Neutrophil (primary cell): ENCODE results near the gene RNF41.

ENCODE experiments used
- H3K27ac ChIP-seq: fragments of 200-600 bp; sonication (generic); 2 replicates; pipeline ENCODE4 v1.5.1; 2016; ENCODE audit warnings: mild to moderate bottlenecking, moderate library complexity
- H3K27me3 ChIP-seq: fragments of 200-600 bp; sonication (generic); 2 replicates; pipeline ENCODE4 v1.6.0; 2016; ENCODE audit warnings: mild to moderate bottlenecking
- H3K36me3 ChIP-seq: fragments of 200-600 bp; sonication (generic); 2 replicates; pipeline ENCODE4 v1.5.1; 2017
- H3K4me1 ChIP-seq, 2 experiments: fragments of 200-600 bp in 1 of 2; sonication (generic) in 1 of 2; 1 replicate in 1 of 2; 2 replicates in 1 of 2; pipeline versions ENCODE4 v1.5.1 to v1.6.1; 2013 to 2016; ENCODE audit warnings: low read depth in 1 of 2, low read length in 1 of 2, mild to moderate bottlenecking in 1 of 2, moderate library complexity in 1 of 2; ENCODE audit not compliant: control insufficient read depth in 1 of 2, insufficient read depth in 1 of 2
- H3K4me3 ChIP-seq, 2 experiments: fragments of 200-600 bp in 1 of 2; sonication (generic) in 1 of 2; 1 replicate in 1 of 2; 2 replicates in 1 of 2; pipeline ENCODE4 v1.5.1; 2013 to 2016; ENCODE audit warnings: low read depth in 1 of 2, low read length in 1 of 2, mild to moderate bottlenecking in 1 of 2, moderate library complexity in 1 of 2
- H3K9me3 ChIP-seq: fragments of 200-600 bp; sonication (generic); 2 replicates; pipeline ENCODE4 v1.5.1; 2016
- CTCF ChIP-seq: fragments of 200-600 bp; sonication (generic); IDR thresholded peaks from 2 replicates; pipeline ENCODE4 v1.5.1; 2016; ENCODE audit warnings: antibody characterized with exemption

RNF41 gene

DNA sequence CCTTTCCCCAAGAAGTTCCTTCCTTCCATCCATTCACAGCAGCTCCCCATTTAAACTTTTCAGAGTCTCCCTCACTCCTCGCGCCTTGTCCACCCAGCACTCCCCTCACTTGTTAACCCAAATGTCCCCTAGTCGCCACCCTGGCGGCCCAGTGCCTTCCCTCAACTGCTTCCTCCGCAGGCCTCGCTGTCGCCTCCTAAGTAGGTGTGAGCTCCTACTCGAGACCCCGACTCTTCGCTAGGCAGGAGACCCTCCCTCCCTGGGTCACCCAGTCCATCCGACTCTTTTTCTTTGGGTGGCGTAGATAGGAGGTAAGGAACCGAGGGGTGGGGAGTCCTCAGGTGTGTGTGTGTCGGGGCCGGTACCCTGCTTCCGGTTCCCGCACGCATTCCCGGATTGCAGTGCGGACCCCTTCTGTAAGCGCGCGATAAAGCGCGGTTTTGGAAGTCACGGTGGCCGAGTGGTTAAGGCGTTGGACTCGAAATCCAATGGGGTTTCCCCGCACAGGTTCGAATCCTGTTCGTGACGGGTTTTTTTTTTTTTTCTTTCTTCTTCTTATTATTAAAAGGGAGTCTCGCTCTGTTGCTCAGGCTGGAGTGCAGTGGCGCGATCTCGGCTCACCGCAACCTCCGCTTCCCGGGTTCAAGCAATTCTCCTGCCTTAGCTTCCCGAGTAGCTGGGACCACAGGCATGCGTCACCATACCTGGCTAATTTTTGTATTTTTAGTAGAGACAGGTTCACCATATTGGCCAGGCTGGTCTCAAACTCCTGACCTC is 31.6 kb downstream of the RNF41 start:
- TF ChIP-seq CTCF: no peak
- Histone ChIP-seq H3K4me1 (peaks cover 34 to 36% of the 10 kb centered on the region in 2 experiments), H3K27ac (peak overlapping the region; percentile 76), H3K9me3 (no peaks in the 10 kb centered on the region), H3K27me3 (no peaks in the 10 kb centered on the region), H3K36me3 (peaks cover 17% of the 10 kb centered on the region), H3K4me3 (peak overlapping the region; percentile 67 to 74)

- peak within 1 kb of the TSS; percentile 67 to 74 for H3K4me3 ChIP-seq
- peak; percentile 87 for TF ChIP-seq CTCF
- no peaks in the 10 kb centered on the region for H3K9me3 ChIP-seq
- peaks cover 25% of the 10 kb centered on the region for H3K36me3 ChIP-seq
- no peaks in the 10 kb centered on the region for H3K27me3 ChIP-seq
- peak within 1 kb of the TSS; percentile 76 for H3K27ac ChIP-seq
- H3K4me1 ChIP-seq: peaks cover 34 to 36% of the 10 kb centered on the region in 2 experiments
Observed at GRCh38 chr12:56189099-56189917, 32.4 kb downstream of the RNF41 start, which contains the start of gene SMARCC2. TSS of gene SMARCC2 (minus strand) at chr12:56189483. CDS start at chr12:56189461, 22 bp downstream.

GRCh38 chr12:56188778-56189098 is 33.0 kb downstream of the RNF41 start:
- H3K36me3 ChIP-seq: peaks cover 31% of the 10 kb centered on the region
- H3K4me3 ChIP-seq: peak overlapping the region; percentile 67 to 74
- H3K27ac ChIP-seq: peak overlapping the region; percentile 76
- H3K9me3 ChIP-seq: no peaks in the 10 kb centered on the region
- no peak for TF ChIP-seq CTCF
- H3K27me3 ChIP-seq: no peaks in the 10 kb centered on the region
- peaks cover 34 to 36% of the 10 kb centered on the region in 2 experiments for H3K4me1 ChIP-seq

DNA sequence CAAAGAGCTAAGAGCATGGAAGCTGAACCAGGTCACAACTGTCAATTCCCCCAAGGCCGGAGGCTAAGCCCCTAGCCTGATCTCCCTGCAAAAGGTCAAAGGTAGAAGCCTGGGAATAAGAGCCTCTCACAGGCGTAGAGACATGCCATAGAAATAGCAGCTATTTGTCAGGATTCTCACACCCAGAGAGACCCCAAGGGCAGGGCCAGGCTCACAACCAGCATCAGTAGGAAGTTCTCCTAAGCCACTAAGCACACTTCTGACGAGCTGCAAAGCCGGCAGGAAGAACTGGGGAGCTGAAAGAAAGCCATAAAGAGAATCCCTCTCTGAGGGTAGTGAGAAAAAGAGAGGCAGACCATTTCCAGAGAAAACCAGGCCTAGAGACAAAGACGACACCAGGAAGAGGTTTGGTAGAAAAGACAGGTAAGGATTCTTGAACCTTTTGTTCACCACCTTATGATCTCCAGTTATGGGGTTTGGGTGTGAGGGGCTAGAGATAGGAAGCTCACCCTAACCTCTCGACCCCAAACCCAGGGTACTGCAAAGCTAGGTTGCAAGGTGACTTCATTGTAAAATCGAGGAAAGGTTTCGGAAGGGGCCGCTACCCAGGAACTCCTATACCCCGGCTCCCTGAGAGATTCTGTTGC is 33.5 kb downstream of the RNF41 start:
- H3K9me3 ChIP-seq: no peaks in the 10 kb centered on the region
- H3K27me3 ChIP-seq: no peaks in the 10 kb centered on the region
- H3K4me1 ChIP-seq: peaks cover 34 to 36% of the 10 kb centered on the region in 2 experiments
- peaks cover 35% of the 10 kb centered on the region for H3K36me3 ChIP-seq
- TF ChIP-seq CTCF: no peak
- H3K4me3 ChIP-seq: peak overlapping the region; percentile 67 to 74
- peak overlapping the region; percentile 76 for H3K27ac ChIP-seq

- TF ChIP-seq CTCF: no peak
- H3K4me1 ChIP-seq: peaks cover 34 to 36% of the 10 kb centered on the region in 2 experiments
- H3K36me3 ChIP-seq: peaks cover 45% of the 10 kb centered on the region
- H3K27me3 ChIP-seq: no peaks in the 10 kb centered on the region
- no peak overlapping the region for H3K4me3 ChIP-seq
- peak overlapping the region; percentile 76 for H3K27ac ChIP-seq
- no peaks in the 10 kb centered on the region for H3K9me3 ChIP-seq
Observed at GRCh38 chr12:56186957-56187356, 34.8 kb downstream of the RNF41 start.
